Endothelial cell (in vitro differentiated cells): ENCODE results near the gene VWA3B. TPM values are rescaled to one million over a fixed set of nuclear protein-coding genes. Genes with fewer than 3 reads are reported as not detected.

ENCODE experiments used
- DNase-seq: peaks from one replicate; pipeline ENCODE4 v3.0.0; 2021; ENCODE audit warnings: low spot score
- H3K27ac Mint-ChIP-seq: one replicate; pipeline ENCODE4 v1.8.0; 2021; ENCODE audit warnings: mixed read lengths, inconsistent platforms; ENCODE audit not compliant: unreplicated experiment
- H3K27me3 Mint-ChIP-seq: one replicate; pipeline ENCODE4 v1.8.0; 2021; ENCODE audit warnings: mild to moderate bottlenecking, moderate library complexity, mixed read lengths, inconsistent platforms; ENCODE audit not compliant: unreplicated experiment
- H3K36me3 Mint-ChIP-seq: one replicate; pipeline ENCODE4 v1.8.0; 2021; ENCODE audit warnings: mild to moderate bottlenecking, low read depth, mixed read lengths, inconsistent platforms; ENCODE audit not compliant: unreplicated experiment
- H3K4me1 Mint-ChIP-seq: one replicate; pipeline ENCODE4 v1.8.0; 2021; ENCODE audit warnings: mild to moderate bottlenecking, mixed read lengths, inconsistent platforms; ENCODE audit not compliant: unreplicated experiment
- H3K4me3 Mint-ChIP-seq: one replicate; pipeline ENCODE4 v1.8.0; 2021; ENCODE audit warnings: mild to moderate bottlenecking, mixed read lengths, inconsistent platforms; ENCODE audit not compliant: unreplicated experiment
- H3K9me3 Mint-ChIP-seq: one replicate; pipeline ENCODE4 v1.8.0; 2021; ENCODE audit warnings: mixed read lengths, inconsistent platforms; ENCODE audit not compliant: unreplicated experiment
- CTCF ChIP-seq: fragments of 200-600 bp; sonication (generic); IDR thresholded peaks from one replicate; pipeline ENCODE4 v1.5.0; 2021; ENCODE audit warnings: antibody characterized with exemption; ENCODE audit not compliant: unreplicated experiment
- total RNA-seq: library from RNA; stranded (reverse); fragmentation: NEBNext Ultra II Directional; extraction: Animal tissue kit (Norgen Biotek cat#: 25700); gene quantifications from one replicate; pipeline ENCODE4 v1.2.1, GENCODE V29; 2021; ENCODE audit not compliant: unreplicated experiment

VWA3B gene
- total RNA-seq, 1 donor from 2014 or later = not detected

GRCh38 chr2:98185801-98186200 is 98.8 kb downstream of the VWA3B start:
- H3K4me1 Mint-ChIP-seq = no peaks in the 10 kb centered on the region
- no peak for DNase-seq
- H3K9me3 Mint-ChIP-seq = no peaks in the 10 kb centered on the region
- no peak overlapping the region for H3K27ac Mint-ChIP-seq
- no peak for TF ChIP-seq CTCF
- H3K27me3 Mint-ChIP-seq = peaks cover 3% of the 10 kb centered on the region
- H3K4me3 Mint-ChIP-seq = no peak overlapping the region
- no peaks in the 10 kb centered on the region for H3K36me3 Mint-ChIP-seq

- H3K4me3 Mint-ChIP-seq = no peak overlapping the region
- no peak overlapping the region for H3K27ac Mint-ChIP-seq
- no peaks in the 10 kb centered on the region for H3K27me3 Mint-ChIP-seq
- no peaks in the 10 kb centered on the region for H3K4me1 Mint-ChIP-seq
- no peak for DNase-seq
- H3K36me3 Mint-ChIP-seq = no peaks in the 10 kb centered on the region
- TF ChIP-seq CTCF = no peak
- no peaks in the 10 kb centered on the region for H3K9me3 Mint-ChIP-seq
Observed at GRCh38 chr2:98187194-98187593, 100.2 kb downstream of the VWA3B start.

GRCh38 chr2:98188351-98189046 is 101.5 kb downstream of the VWA3B start:
- DNase-seq = no peak
- Mint-ChIP-seq H3K36me3 (no peaks in the 10 kb centered on the region), H3K4me3 (no peak overlapping the region), H3K4me1 (no peaks in the 10 kb centered on the region), H3K27ac (no peak overlapping the region), H3K9me3 (no peaks in the 10 kb centered on the region), H3K27me3 (no peaks in the 10 kb centered on the region)
- TF ChIP-seq CTCF = no peak

GRCh38 chr2:98191883-98192282 is 104.9 kb downstream of the VWA3B start:
- H3K27me3 Mint-ChIP-seq = no peaks in the 10 kb centered on the region
- no peaks in the 10 kb centered on the region for H3K4me1 Mint-ChIP-seq
- no peaks in the 10 kb centered on the region for H3K36me3 Mint-ChIP-seq
- no peak overlapping the region for H3K27ac Mint-ChIP-seq
- TF ChIP-seq CTCF = no peak
- no peaks in the 10 kb centered on the region for H3K9me3 Mint-ChIP-seq
- no peak overlapping the region for H3K4me3 Mint-ChIP-seq
- DNase-seq = no peak

GRCh38 chr2:98201576-98201975 is 114.6 kb downstream of the VWA3B start:
- H3K9me3 Mint-ChIP-seq = no peaks in the 10 kb centered on the region
- no peaks in the 10 kb centered on the region for H3K27me3 Mint-ChIP-seq
- DNase-seq = no peak
- no peak for TF ChIP-seq CTCF
- no peak overlapping the region for H3K4me3 Mint-ChIP-seq
- no peaks in the 10 kb centered on the region for H3K4me1 Mint-ChIP-seq
- no peaks in the 10 kb centered on the region for H3K36me3 Mint-ChIP-seq
- no peak overlapping the region for H3K27ac Mint-ChIP-seq
